IPS-NIHi7 (cell line): ENCODE results near the gene FAM149A.

Experiments used
- DNase-seq: peaks from one replicate; pipeline ENCODE4 v3.0.0; 2012; ENCODE audit warnings: mixed read lengths; ENCODE audit errors: extremely low spot score

Gene FAM149A

DNA sequence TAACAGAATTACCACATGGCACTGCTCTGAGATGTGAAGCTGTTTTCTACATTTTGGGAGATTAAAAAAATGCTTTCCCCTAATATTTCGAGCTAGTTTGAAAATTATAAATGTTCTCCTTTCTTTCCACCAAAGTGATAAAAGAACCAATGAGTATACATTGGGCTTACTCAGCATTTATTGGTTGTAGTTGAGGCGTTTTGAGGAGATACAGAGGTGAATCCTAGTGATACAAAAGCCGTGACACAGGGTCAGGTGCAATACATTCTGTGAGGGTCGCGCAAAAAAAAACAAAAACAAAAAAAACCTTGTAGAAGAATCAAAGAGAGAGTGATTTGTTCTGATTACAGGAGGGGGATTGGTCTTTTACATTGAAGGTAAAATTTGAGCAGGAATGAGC, 54.5 kb downstream of the FAM149A start:
- DNase-seq: no peak

DNA sequence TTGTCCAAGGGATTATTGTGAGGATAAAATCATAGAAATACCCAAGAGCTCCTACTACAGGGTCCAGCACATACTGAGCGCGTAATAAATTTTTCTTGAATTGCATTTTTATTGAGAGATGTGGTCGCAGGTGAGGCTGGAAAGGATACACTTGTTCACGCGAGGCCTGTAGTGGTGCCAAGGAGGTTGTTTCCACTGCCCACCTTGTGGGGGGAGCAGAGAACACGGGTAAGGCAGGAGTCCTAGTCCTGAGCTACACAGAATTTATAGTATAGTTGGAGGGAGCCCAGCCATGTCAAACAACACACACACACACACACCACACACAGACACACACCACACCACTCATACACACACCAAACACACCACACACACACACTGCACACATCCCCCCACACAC, 55.1 kb downstream of the FAM149A start:
- no peak for DNase-seq

- no peak for DNase-seq
These were observed 56.6 kb downstream of the FAM149A start for GRCh38 chr4:186161138-186161537.

DNA sequence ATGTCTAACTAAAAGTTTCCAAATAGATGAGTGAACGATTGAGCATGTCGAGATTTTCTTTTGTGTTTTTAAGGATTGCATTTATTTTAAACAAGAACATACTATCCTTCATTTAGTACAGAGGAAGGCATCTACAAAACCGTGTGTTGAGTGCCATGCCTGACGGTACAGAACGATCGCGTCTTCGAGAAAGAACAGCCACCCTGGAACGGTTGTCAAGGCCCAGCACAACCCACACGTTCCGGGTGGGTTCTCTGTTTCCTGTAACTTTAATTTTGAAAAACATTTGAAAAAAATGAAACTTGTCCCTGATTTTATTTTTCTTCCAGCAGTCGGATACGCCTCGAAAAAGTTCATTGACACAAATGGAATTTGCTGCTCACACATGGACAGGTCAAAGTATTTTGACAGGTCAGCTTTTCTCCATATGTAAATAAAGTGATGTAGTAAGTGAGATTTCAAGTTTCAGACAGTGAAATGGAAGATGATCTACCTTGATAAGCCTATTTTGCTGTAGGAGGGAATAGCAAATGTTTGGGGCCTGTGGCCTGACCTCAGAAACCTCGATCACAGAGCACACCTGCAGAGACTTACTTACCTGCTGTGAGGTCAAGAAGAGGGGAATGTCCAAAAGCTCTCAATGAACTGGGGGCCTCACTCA, 62.5 kb downstream of the FAM149A start:
- DNase-seq: no peak

- DNase-seq: no peak
These were observed 63.1 kb downstream of the FAM149A start for GRCh38 chr4:186167605-186168004.

GRCh38 chr4:186168750-186169149, 64.2 kb downstream of the FAM149A start:
- no peak for DNase-seq

DNA sequence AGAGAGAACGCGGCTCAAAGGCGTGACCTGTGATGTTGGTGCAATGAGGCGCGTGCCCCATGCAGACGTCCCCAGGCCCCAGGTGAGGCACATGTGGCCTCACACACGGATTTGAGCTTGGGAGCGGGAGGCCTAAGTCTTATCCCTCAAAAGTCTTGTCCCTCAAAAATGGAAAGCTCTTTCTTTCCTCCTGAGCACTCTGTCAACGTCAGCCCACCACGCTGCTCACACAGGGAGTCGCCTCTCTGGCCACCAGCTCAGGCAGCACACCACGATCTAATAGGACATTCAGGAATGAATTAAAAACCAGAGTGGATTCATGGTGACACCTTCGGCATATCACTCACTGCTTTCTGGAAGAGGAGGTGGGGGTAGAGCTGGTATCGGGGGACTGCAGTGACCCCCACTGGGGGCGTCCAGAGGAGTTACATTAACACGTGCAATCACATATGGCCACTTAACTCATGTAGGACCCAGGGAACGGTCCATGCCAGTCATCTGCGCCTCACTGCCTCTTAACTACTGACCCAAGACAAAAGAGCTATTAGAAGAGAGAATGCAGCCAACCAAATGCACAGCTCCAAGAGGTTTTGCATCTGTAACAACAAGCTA, 64.9 kb downstream of the FAM149A start:
- DNase-seq: no peak

DNA sequence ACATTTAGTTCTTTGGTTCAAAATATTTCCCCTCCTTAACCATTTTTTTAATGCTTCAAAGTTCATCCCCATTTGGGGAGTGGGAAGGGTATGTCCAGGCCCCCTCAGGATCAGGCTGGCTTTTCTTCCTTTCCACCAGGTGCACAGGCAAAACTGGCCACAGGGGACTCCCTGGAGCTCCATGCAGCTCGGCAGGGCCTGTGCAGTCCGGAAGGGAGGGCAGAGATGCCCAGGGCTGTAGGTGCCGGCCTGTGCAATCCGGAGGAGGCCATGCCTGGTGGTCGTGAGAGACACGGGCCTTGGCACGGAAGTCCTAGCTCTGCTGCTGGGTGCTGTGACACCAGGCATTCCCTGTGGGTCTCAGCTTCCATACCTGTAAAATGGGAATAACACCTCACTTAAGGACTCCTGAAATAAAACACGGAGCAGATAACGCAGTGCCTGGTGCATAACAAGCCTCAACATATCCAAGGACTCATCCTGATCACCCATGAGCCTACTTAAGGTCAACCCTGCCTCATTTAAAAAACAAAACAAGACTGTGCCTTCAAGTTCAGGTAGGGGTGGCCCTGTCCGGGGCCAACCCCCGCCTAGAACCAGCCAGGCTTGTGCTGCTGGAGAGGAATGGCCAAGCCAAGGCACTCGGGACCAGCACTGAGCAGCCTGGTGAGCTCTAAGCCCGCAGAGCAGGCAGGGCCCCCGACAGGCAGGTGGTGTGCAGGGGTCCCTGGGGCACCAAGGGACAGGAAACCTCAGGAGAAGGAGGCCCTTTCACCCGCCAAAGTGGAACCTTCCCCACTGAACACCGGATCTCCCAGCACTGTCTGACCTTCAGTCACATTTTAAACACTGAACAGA, 65.7 kb downstream of the FAM149A start:
- DNase-seq: peak; percentile 42

DNA sequence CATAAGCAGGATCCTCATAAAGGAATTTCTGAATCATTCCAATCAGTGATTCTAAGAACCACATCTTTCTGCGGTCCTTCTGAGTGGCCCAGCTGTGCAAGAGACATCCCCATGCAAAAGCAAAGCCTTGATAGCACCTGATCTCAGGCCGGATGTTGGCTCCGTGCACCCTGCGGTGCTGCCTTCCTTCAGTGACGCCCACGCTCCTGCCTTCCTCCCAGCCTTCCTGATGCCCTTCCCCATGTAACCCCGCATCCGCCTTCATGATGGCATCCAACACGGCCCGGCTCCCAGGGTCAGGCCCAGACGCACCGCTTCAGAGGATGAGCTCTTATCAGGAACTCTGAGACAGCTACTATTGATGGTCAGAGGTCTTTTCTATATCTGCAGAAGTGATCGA, 66.5 kb downstream of the FAM149A start:
- no peak for DNase-seq

- no peak for DNase-seq
These were observed 68.0 kb downstream of the FAM149A start for GRCh38 chr4:186172546-186172945.

- no peak for DNase-seq
These were observed 83.6 kb downstream of the FAM149A start for GRCh38 chr4:186188107-186188506.

- DNase-seq: no peak
These were observed 85.2 kb downstream of the FAM149A start for GRCh38 chr4:186189656-186190055.

DNA sequence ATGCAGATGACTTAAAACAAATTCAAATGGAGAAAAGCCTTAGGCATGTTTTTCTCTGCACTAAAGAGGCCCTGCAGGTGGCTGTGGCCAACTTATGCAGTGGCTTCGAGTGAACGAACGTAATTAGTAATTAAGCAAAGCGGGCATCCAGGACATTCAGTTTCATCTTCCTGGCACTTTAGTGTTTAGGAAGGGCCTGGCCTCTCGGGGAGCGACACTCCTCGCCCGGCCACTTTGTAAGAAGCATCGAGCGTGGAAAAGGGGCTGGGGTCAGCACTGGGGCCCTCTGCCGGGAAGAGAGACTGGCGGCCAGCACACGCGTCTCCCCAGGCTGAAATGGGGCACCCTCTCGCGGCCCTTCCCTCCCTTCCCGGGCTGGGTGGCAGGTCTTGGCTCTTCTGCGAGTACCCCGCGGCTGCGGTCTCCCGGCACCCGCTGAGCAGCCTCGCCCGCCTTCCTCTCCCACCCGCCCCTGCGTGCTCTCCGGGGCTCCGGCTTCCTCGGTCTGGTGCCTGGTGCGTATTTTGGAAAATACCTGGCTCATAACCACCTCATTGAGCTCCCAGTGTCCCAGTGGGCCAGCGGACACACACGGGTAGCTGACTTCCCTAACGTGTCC, 86.2 kb downstream of the FAM149A start:
- DNase-seq: peak; percentile 51

DNA sequence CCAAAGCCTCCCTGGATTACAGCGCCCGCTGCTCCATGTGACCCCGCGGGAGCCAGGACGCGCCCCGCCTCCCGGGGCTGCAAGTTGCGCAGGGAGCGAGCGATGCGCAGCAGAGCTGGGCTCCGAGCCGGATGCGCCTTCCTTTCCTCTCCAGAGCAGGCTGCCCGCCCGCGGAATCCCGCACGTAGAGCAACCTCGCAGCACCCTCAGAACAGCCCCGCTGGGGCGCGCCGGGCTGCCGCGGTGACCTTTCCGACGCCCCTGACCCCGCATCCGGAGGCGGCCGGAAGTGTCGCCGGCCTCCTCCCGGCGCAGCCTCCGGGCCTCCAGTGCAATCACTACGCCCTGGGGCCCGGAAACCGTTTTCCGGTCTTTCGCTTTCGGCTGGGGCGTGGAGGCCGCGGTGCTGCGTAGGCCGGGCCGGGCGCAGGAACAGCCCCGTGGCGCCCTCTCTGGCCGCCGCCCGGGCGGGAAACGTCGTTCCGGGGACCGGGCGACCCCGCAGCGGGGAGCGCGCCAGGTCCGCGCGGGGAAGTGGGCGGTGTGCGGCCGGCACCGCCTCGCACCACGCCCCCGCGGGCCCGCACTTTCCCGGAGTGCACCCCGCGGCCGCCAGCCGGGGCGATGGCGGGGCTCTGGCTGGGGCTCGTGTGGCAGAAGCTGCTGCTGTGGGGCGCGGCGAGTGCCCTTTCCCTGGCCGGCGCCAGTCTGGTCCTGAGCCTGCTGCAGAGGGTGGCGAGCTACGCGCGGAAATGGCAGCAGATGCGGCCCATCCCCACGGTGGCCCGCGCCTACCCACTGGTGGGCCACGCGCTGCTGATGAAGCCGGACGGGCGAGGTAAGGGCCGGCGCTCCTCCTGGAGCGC, 86.9 kb downstream of the FAM149A start, which contains the start of gene CYP4V2:
Gene CYP4V2, plus strand, starts transcription at position 368 of the 866 bp plus-strand sequence. Its CDS starts 257 bp downstream, at position 625.
- peak; percentile 80 for DNase-seq

DNA sequence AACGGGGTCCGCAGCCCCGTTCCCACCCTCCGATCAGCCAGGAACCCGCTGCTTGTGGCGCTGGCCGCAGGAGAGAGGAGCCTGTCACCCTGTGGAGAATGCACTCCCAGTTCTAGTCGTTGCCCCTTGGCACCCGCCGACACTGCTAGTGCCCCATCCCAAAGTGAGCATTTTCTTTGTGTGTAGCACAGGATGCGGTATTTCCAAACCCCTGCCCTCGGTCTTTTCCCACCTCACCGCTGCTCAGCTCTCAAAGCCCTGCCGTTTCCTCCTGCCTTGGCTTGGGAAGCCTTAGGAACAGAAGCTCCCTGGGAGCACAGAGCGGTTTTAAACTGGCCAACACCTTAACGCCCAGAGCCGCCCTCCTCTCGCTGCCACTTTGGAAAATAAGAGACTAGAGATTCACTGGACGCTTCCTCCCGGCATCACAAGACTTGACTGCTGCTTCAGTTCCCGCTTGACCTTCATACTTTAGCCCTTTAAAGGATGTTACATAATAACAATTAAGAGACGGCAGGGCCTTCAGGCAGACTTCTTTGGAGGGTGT, 87.6 kb downstream of the FAM149A start:
- peak; percentile 74 for DNase-seq

DNA sequence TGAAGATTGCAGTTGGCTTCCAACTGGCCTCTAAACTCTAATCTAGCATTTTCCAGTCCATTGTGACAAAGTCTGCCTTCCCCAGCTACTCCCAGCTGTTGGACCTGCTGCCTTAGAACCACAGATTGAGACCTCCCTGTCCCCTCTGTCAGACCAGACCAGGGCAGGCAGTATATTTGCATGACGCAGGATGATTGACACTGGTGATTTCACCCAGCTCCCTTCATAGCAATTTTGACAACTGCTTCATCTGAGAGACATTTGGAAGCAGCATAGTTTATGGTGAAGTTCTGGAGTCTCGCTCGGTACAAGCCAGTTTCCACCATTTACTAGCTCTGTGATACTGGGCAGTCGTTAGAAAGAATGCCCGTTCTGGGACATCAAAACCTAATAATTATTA, 89.3 kb downstream of the FAM149A start:
- no peak for DNase-seq

DNA sequence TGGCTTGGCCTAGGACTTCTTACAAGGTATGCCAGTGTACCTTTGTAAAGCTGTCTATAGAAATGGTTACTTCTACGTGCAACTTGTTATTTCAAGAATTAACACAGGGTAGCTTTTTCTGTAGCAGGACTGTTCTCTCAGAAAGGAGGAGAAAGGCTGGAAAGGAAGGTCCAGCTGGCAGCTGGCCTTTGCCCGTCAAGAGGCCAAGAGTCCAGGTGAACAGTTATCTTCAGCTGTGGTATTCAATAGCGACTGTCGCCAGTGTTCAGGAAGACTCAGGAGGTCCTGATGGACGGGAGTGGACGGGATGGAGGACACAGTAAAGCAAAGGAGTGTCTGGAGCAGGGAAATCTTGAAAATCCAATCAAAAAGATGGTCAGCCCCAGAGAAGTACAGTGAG, 91.6 kb downstream of the FAM149A start:
- DNase-seq: no peak

DNA sequence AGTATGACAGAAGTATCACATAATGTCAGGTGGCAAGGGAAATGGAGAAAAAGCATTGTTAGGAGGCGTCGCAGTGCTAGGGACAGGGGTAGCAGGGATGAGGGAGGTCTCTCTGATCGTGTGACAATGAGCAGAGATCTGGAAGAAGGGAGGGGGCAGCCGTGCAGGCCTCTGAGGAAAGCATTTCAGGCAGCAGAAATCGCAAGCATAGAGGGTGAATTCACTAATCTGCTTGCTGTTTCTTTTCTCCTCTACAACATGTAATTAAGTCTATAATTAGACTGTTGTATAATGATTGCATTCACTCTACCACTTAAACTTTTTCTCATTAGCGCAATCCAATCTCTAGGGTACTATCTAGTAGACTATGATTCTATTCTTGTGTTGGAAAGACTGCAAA, 96.0 kb downstream of the FAM149A start:
- no peak for DNase-seq

- no peak for DNase-seq
These were observed 96.5 kb downstream of the FAM149A start for GRCh38 chr4:186201010-186201409.

GRCh38 chr4:186201535-186202230, 97.2 kb downstream of the FAM149A start:
- peak; percentile 72 for DNase-seq
